A549 treated with AZD9567 at 1 μM for 4 hours (cell line): ENCODE results near the gene GLRA1. TPM values are rescaled to one million over a fixed set of nuclear protein-coding genes. Genes with fewer than 3 reads are reported as not detected.

Experiments used
- total RNA-seq: library from RNA; stranded (reverse); fragments of 200-300 nt; extraction: Qiagen RNA extraction; gene quantifications from 5 replicates; pipeline ENCODE4 v1.2.3, GENCODE V29; 2022; ENCODE audit not compliant: insufficient read depth

GLRA1 gene
- total RNA-seq: not detected in 5 replicates

GRCh38 chr5:151924564-151925301, at the start of gene GLRA1:
GLRA1 (minus strand) TSS chr5:151924851; CDS start chr5:151924549, 302 bp downstream.

Other genes starting within 250 kb of the GLRA1 start
- 15.8 to 63.9 TPM (median 17.7 TPM) in 5 replicates for gene SPARC, start 237.9 kb downstream of the GLRA1 start, total RNA-seq
- gene ATOX1, start 166.2 kb downstream of the GLRA1 start, total RNA-seq: 201 to 264 TPM (median 205 TPM) in 5 replicates
- gene G3BP1, start 152.9 kb downstream of the GLRA1 start, total RNA-seq: 136 to 179 TPM (median 144 TPM) in 5 replicates